Endothelial cell (in vitro differentiated cells): ENCODE results near the gene RNF220. TPM values are rescaled to one million over a fixed set of nuclear protein-coding genes. Genes with fewer than 3 reads are reported as not detected.

Experiments
- DNase-seq: peaks from one replicate; pipeline ENCODE4 v3.0.0; 2021; ENCODE audit warnings: low spot score
- H3K27ac Mint-ChIP-seq: one replicate; pipeline ENCODE4 v1.8.0; 2021; ENCODE audit warnings: mixed read lengths, inconsistent platforms; ENCODE audit not compliant: unreplicated experiment
- H3K27me3 Mint-ChIP-seq: one replicate; pipeline ENCODE4 v1.8.0; 2021; ENCODE audit warnings: mild to moderate bottlenecking, moderate library complexity, mixed read lengths, inconsistent platforms; ENCODE audit not compliant: unreplicated experiment
- H3K36me3 Mint-ChIP-seq: one replicate; pipeline ENCODE4 v1.8.0; 2021; ENCODE audit warnings: mild to moderate bottlenecking, low read depth, mixed read lengths, inconsistent platforms; ENCODE audit not compliant: unreplicated experiment
- H3K4me1 Mint-ChIP-seq: one replicate; pipeline ENCODE4 v1.8.0; 2021; ENCODE audit warnings: mild to moderate bottlenecking, mixed read lengths, inconsistent platforms; ENCODE audit not compliant: unreplicated experiment
- H3K4me3 Mint-ChIP-seq: one replicate; pipeline ENCODE4 v1.8.0; 2021; ENCODE audit warnings: mild to moderate bottlenecking, mixed read lengths, inconsistent platforms; ENCODE audit not compliant: unreplicated experiment
- H3K9me3 Mint-ChIP-seq: one replicate; pipeline ENCODE4 v1.8.0; 2021; ENCODE audit warnings: mixed read lengths, inconsistent platforms; ENCODE audit not compliant: unreplicated experiment
- CTCF ChIP-seq: fragments of 200-600 bp; sonication (generic); IDR thresholded peaks from one replicate; pipeline ENCODE4 v1.5.0; 2021; ENCODE audit warnings: antibody characterized with exemption; ENCODE audit not compliant: unreplicated experiment
- total RNA-seq: library from RNA; stranded (reverse); fragmentation: NEBNext Ultra II Directional; extraction: Animal tissue kit (Norgen Biotek cat#: 25700); gene quantifications from one replicate; pipeline ENCODE4 v1.2.1, GENCODE V29; 2021; ENCODE audit not compliant: unreplicated experiment

Gene RNF220
- total RNA-seq, 1 donor from 2014 or later: 87.5 TPM

DNA sequence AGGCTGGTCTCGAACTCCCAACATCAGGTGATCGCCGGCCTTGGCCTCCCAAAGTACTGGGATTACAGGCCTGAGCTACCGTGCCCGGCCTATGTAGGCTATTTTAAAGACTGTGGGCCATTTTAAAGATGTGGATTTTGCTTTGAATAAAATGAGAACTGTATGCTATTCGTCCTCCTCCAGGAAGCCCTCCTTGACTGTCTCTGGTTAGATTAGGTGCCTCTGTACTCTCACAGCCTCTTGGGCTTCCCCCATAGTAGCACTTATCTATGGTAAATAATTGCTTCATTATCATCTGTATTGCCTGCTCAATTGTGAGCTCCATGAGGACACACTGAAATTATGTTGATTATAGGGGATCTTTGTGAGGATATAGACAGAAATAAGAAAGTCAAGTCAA is 29.5 kb upstream of the RNF220 start:
- DNase-seq: no peak
- Mint-ChIP-seq H3K4me3 (no peak overlapping the region), H3K36me3 (peaks cover 4% of the 10 kb centered on the region), H3K4me1 (peaks cover 9% of the 10 kb centered on the region), H3K9me3 (no peaks in the 10 kb centered on the region), H3K27ac (no peak overlapping the region), H3K27me3 (no peaks in the 10 kb centered on the region)
- TF ChIP-seq CTCF: no peak

- peak; percentile 72 for DNase-seq
- Mint-ChIP-seq H3K36me3 (peaks cover 4% of the 10 kb centered on the region), H3K4me1 (peaks cover 9% of the 10 kb centered on the region), H3K9me3 (no peaks in the 10 kb centered on the region), H3K27me3 (no peaks in the 10 kb centered on the region), H3K4me3 (no peak overlapping the region), H3K27ac (no peak overlapping the region)
- TF ChIP-seq CTCF: peak; percentile 80
Measured at GRCh38 chr1:44377925-44378784, 26.9 kb upstream of the RNF220 start.

- peaks cover 4% of the 10 kb centered on the region for H3K36me3 Mint-ChIP-seq
- TF ChIP-seq CTCF: no peak
- peaks cover 9% of the 10 kb centered on the region for H3K4me1 Mint-ChIP-seq
- no peaks in the 10 kb centered on the region for H3K27me3 Mint-ChIP-seq
- H3K9me3 Mint-ChIP-seq: no peaks in the 10 kb centered on the region
- no peak for DNase-seq
- H3K4me3 Mint-ChIP-seq: no peak overlapping the region
- H3K27ac Mint-ChIP-seq: no peak overlapping the region
Measured at GRCh38 chr1:44380666-44381177, 24.3 kb upstream of the RNF220 start.

GRCh38 chr1:44388551-44388950 is 16.5 kb upstream of the RNF220 start:
- TF ChIP-seq CTCF: no peak
- DNase-seq: no peak
- Mint-ChIP-seq H3K4me3 (no peak overlapping the region), H3K27me3 (no peaks in the 10 kb centered on the region), H3K27ac (no peak overlapping the region), H3K9me3 (no peaks in the 10 kb centered on the region), H3K36me3 (no peaks in the 10 kb centered on the region), H3K4me1 (no peaks in the 10 kb centered on the region)

- no peak for TF ChIP-seq CTCF
- Mint-ChIP-seq H3K4me3 (no peak overlapping the region), H3K4me1 (no peaks in the 10 kb centered on the region), H3K27me3 (no peaks in the 10 kb centered on the region), H3K27ac (no peak overlapping the region), H3K36me3 (no peaks in the 10 kb centered on the region), H3K9me3 (no peaks in the 10 kb centered on the region)
- no peak for DNase-seq
Measured at GRCh38 chr1:44389437-44389836, 15.6 kb upstream of the RNF220 start.
